Mammary epithelial cell (primary cell): ENCODE data around the gene GNAT2.
A peak's percentile ranks its signal among the peaks of the same experiment; 100 is the strongest.

ENCODE experiments used
- CTCF ChIP-seq, 2 donors: IDR thresholded peaks in 1 of 2; conservative IDR thresholded peaks in 1 of 2; 2 replicates each; pipeline ENCODE4 v1.5.1; 2011 to 2012; ENCODE audit warnings: inconsistent platforms in 2 of 2, low read length in 2 of 2, mild to moderate bottlenecking in 2 of 2, control low read depth in 1 of 2, low read depth in 1 of 2; ENCODE audit not compliant: insufficient read depth in 1 of 2; ENCODE audit errors: extremely low read depth in 1 of 2
- EZH2 ChIP-seq: IDR thresholded peaks from 2 replicates; pipeline ENCODE4 v1.6.1; 2012; ENCODE audit warnings: low read length, inconsistent platforms, borderline replicate concordance

GRCh38 chr1:109643385-109644230 lies 24.2 kb upstream of the GNAT2 start:
- TF ChIP-seq CTCF (conservative IDR thresholded peaks at IDR 0.05 in 1 of 2, IDR thresholded peaks at IDR 0.05 in 1 of 2; ENCODE audit: extremely low read depth in 1 of 2, insufficient read depth in 1 of 2, low read depth in 1 of 2, low read length in 2 of 2) (peak; percentile 77 to 94), EZH2 (no peak)
